ENCODE measurements around the gene SPATA32.
"Not testable (repeated sequence)": the region's sequence is repeated elsewhere in the genome, so short reads cannot be mapped to it uniquely, and the experiment has no call there.

SPATA32 gene

DNA sequence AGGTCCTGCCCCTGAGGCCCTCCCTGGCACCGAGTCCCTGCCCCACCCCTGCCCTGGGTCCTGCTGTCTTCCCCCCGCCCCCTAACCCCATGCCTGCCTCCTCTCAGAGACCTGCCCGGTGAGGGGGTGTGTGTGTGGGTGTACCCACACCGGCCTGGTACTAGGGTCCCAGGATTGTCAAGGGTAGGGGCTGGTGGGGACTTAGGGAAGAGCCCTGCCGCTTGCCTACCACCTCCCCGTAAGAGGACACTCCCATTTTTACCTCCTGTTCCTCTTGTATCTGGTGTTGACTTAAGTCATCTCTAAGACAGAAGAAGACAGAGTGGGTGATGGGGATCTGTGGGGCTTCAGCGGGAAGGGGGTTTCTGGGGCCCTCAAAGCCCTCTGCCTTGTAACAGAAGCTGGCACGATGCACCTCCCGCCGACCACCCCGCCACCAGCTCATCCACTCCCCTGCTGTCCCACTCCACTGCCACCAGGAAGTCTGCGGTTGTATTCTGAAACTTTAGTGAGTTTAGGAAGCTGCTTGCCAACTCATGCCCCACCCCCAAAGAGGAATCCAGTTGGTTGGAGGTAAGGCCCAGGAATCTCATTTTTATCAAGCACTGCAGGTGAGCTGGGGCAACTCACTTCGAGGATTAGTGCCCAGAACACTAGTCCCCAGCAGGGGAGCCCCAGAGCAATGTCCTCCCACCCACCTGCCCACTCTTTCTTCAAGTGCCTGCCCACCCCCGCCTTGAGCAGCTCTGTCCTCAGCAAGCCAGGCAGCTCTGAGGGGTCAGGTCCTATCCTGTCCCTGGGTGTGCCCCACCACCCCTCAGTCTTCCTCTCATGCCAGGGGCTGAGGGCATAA is 5.6 kb downstream of the SPATA32 start:
- Histone ChIP-seq H3K4me3 (ENCODE audit: severe bottlenecking) (no peak overlapping the region), H3K27ac (ENCODE audit: poor library complexity, severe bottlenecking) (no peak overlapping the region), H3K4me1 (ENCODE audit: insufficient read depth, poor library complexity, severe bottlenecking) (no peaks in the 10 kb centered on the region), H3K9me3 (ENCODE audit: severe bottlenecking) (no peaks in the 10 kb centered on the region), H3K36me3 (ENCODE audit: low read depth) (no peaks in the 10 kb centered on the region), H3K27me3 (ENCODE audit: insufficient read depth, poor library complexity, severe bottlenecking) (no peaks in the 10 kb centered on the region)
- no peak for TF ChIP-seq CTCF (IDR thresholded peaks at IDR 0.05; ENCODE audit: poor library complexity, severe bottlenecking)
- ATAC-seq (ENCODE audit: low read depth) (no peak; the same call in 2 of the 3 replicates), DNase-seq (ENCODE audit: low spot score) (no peak)

- Histone ChIP-seq H3K27me3 (ENCODE audit: insufficient read depth, poor library complexity, severe bottlenecking) (no peaks in the 10 kb centered on the region), H3K9me3 (ENCODE audit: severe bottlenecking) (no peaks in the 10 kb centered on the region), H3K36me3 (ENCODE audit: low read depth) (no peaks in the 10 kb centered on the region), H3K4me3 (ENCODE audit: severe bottlenecking) (no peak overlapping the region), H3K4me1 (ENCODE audit: insufficient read depth, poor library complexity, severe bottlenecking) (no peaks in the 10 kb centered on the region), H3K27ac (ENCODE audit: poor library complexity, severe bottlenecking) (no peak overlapping the region)
- TF ChIP-seq CTCF (IDR thresholded peaks at IDR 0.05; ENCODE audit: poor library complexity, severe bottlenecking): no peak
- DNase-seq (ENCODE audit: low spot score) (no peak), ATAC-seq (ENCODE audit: low read depth) (no peak)
Measured at GRCh38 chr17:45255358-45255757, 6.5 kb downstream of the SPATA32 start.

GRCh38 chr17:45253879-45254278 is 8.0 kb downstream of the SPATA32 start:
- DNase-seq (ENCODE audit: low spot score): no peak
- Histone ChIP-seq H3K4me1 (ENCODE audit: insufficient read depth, poor library complexity, severe bottlenecking) (peaks cover 4% of the 10 kb centered on the region), H3K9me3 (ENCODE audit: severe bottlenecking) (no peaks in the 10 kb centered on the region), H3K36me3 (ENCODE audit: low read depth) (peaks cover 12% of the 10 kb centered on the region), H3K27ac (ENCODE audit: poor library complexity, severe bottlenecking) (no peak overlapping the region), H3K4me3 (ENCODE audit: severe bottlenecking) (no peak overlapping the region), H3K27me3 (ENCODE audit: insufficient read depth, poor library complexity, severe bottlenecking) (no peaks in the 10 kb centered on the region)
- no peak for ATAC-seq (ENCODE audit: low read depth)
- TF ChIP-seq CTCF (IDR thresholded peaks at IDR 0.05; ENCODE audit: poor library complexity, severe bottlenecking): no peak

GRCh38 chr17:45253237-45253636 is 8.7 kb downstream of the SPATA32 start:
- ATAC-seq (ENCODE audit: low read depth); H3K27ac ChIP-seq (ENCODE audit: poor library complexity, severe bottlenecking); H3K27me3 ChIP-seq (ENCODE audit: insufficient read depth, poor library complexity, severe bottlenecking); DNase-seq (ENCODE audit: low spot score); H3K4me3 ChIP-seq (ENCODE audit: severe bottlenecking); H3K9me3 ChIP-seq (ENCODE audit: severe bottlenecking); H3K4me1 ChIP-seq (ENCODE audit: insufficient read depth, poor library complexity, severe bottlenecking): not testable (repeated sequence)
- H3K36me3 ChIP-seq (ENCODE audit: low read depth): peaks cover 12% of the 10 kb centered on the region

DNA sequence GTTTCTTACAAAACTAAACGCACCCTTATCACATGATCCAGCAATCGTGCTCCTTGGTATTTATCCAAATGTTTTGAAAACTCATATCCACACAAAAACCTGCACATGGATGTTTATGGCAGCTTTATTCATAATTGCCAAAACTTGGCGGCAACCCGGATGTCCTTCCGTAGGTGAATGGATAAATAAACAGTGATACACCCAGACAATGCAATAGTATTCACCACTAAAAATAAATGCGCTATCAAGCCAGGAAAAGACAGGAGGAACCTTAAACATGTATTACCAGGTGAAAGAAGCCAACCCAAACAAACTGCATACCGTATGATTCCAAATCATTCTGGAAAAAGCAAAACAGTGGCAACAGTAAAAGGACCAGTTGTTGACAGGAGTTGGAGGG is 10.0 kb downstream of the SPATA32 start:
- H3K9me3 ChIP-seq (ENCODE audit: severe bottlenecking): no peaks in the 10 kb centered on the region
- no peak for DNase-seq (ENCODE audit: low spot score)

More for the DNA sequence above, 10.0 kb downstream of the SPATA32 start:
- no peak overlapping the region for H3K4me3 ChIP-seq (ENCODE audit: severe bottlenecking)
- no peaks in the 10 kb centered on the region for H3K27me3 ChIP-seq (ENCODE audit: insufficient read depth, poor library complexity, severe bottlenecking)
- H3K4me1 ChIP-seq (ENCODE audit: insufficient read depth, poor library complexity, severe bottlenecking): peaks cover 7% of the 10 kb centered on the region
- peaks cover 12% of the 10 kb centered on the region for H3K36me3 ChIP-seq (ENCODE audit: low read depth)
- no peak for ATAC-seq (ENCODE audit: low read depth)
- H3K27ac ChIP-seq (ENCODE audit: poor library complexity, severe bottlenecking): no peak overlapping the region
- TF ChIP-seq CTCF (IDR thresholded peaks at IDR 0.05; ENCODE audit: poor library complexity, severe bottlenecking): no peak
